HepG2 (cell line): Measurements from ENCODE around the gene ANKRD12. TPM values are rescaled to one million over a fixed set of nuclear protein-coding genes. Genes with fewer than 3 reads are reported as not detected.

Experiments used
- CCDC6 ChIP-seq: sonication (generic); formaldehyde crosslinking; IDR thresholded peaks from 2 replicates; pipeline ENCODE4 v1.8.1; 2022; ENCODE audit warnings: mild to moderate bottlenecking, missing genetic modification reagents, moderate library complexity
- DPF2 ChIP-seq: sonication (generic); formaldehyde crosslinking; IDR thresholded peaks from 2 replicates; pipeline ENCODE4 v1.4.0; 2020; ENCODE audit warnings: mild to moderate bottlenecking, low read depth, missing genetic modification reagents, borderline replicate concordance
- EP300 ChIP-seq, 3 experiments: sonication (generic) in 1 of 3; formaldehyde crosslinking in 1 of 3; IDR thresholded peaks; 2 replicates each; pipeline versions ENCODE4 v1.5.1 to v1.6.1; 2011 to 2020; ENCODE audit warnings: low read depth in 2 of 3, low read length in 2 of 3, borderline replicate concordance in 1 of 3, improper control_type of control experiment in 1 of 3, mild to moderate bottlenecking in 1 of 3, missing genetic modification reagents in 1 of 3, moderate library complexity in 1 of 3
- FOXA1 ChIP-seq, 2 experiments: fragments of 450-650 bp in 1 of 2; sonication (generic) in 1 of 2; formaldehyde crosslinking in 1 of 2; IDR thresholded peaks; 2 replicates each; pipeline versions ENCODE4 v1.4.0 to v1.6.1; 2016 to 2020; ENCODE audit warnings: missing genetic modification reagents in 1 of 2
- FOXJ3 ChIP-seq: sonication (generic); formaldehyde crosslinking; IDR thresholded peaks from 2 replicates; pipeline ENCODE4 v1.4.0; 2020; ENCODE audit warnings: missing genetic modification reagents, mild to moderate bottlenecking, borderline replicate concordance
- GFI1 ChIP-seq: sonication (generic); formaldehyde crosslinking; IDR thresholded peaks from 2 replicates; pipeline ENCODE4 v1.5.0; 2020; ENCODE audit warnings: missing genetic modification reagents, mild to moderate bottlenecking, borderline replicate concordance
- HNRNPLL ChIP-seq: fragments of 200-400 bp; formaldehyde crosslinking; IDR thresholded peaks from 2 replicates; pipeline ENCODE4 v1.6.1; 2017; ENCODE audit warnings: mild to moderate bottlenecking, low read depth, low read length; ENCODE audit not compliant: poor library complexity, severe bottlenecking
- KAT7 ChIP-seq: IDR thresholded peaks from 2 replicates; pipeline ENCODE4 v1.6.1; 2018; ENCODE audit warnings: borderline replicate concordance, missing compliant biosample characterization
- MAX ChIP-seq: IDR thresholded peaks from 2 replicates; pipeline ENCODE4 v1.6.1; 2012; ENCODE audit warnings: inconsistent platforms
- MED1 ChIP-seq: sonication (generic); formaldehyde crosslinking; IDR thresholded peaks from 2 replicates; pipeline ENCODE4 v1.4.0; 2020; ENCODE audit warnings: missing genetic modification reagents
- NR2F1 ChIP-seq, 2 experiments: fragments of 450-650 bp in 1 of 2; formaldehyde crosslinking in 1 of 2; IDR thresholded peaks; 2 replicates each; pipeline versions ENCODE4 v1.5.0 to v1.6.1; 2016 to 2020; ENCODE audit warnings: mild to moderate bottlenecking in 1 of 2, missing compliant biosample characterization in 1 of 2, missing genetic modification reagents in 1 of 2, moderate library complexity in 1 of 2
- RCOR2 ChIP-seq: IDR thresholded peaks from 2 replicates; pipeline ENCODE4 v1.6.1; 2016; ENCODE audit warnings: missing biosample characterization, missing genetic modification reagents
- ZC3H4 ChIP-seq: sonication (generic); formaldehyde crosslinking; IDR thresholded peaks from 2 replicates; pipeline ENCODE4 v1.4.0; 2020; ENCODE audit warnings: missing genetic modification reagents, borderline replicate concordance
- ZGPAT ChIP-seq: IDR thresholded peaks from 2 replicates; pipeline ENCODE4 v1.6.1; 2016; ENCODE audit warnings: mild to moderate bottlenecking
- ZMYM4 ChIP-seq: sonication (generic); formaldehyde crosslinking; IDR thresholded peaks from 2 replicates; pipeline ENCODE4 v1.8.1; 2023; ENCODE audit warnings: mild to moderate bottlenecking, missing genetic modification reagents
- ZNF740 ChIP-seq: sonication (generic); formaldehyde crosslinking; IDR thresholded peaks from 2 replicates; pipeline ENCODE4 v1.4.0; 2020; ENCODE audit warnings: missing genetic modification reagents
- ZNF746 ChIP-seq: sonication (generic); formaldehyde crosslinking; IDR thresholded peaks from 2 replicates; pipeline ENCODE4 v1.8.0; 2022; ENCODE audit warnings: mild to moderate bottlenecking, missing genetic modification reagents
- ZNF800 ChIP-seq: sonication (generic); formaldehyde crosslinking; IDR thresholded peaks from 2 replicates; pipeline ENCODE4 v1.4.0; 2020; ENCODE audit warnings: missing genetic modification reagents
- polyA plus RNA-seq, 8 experiments: library from polyadenylated mRNA; depleted of rRNA in 3 of 8; stranded (reverse) in 7 of 8; unstranded in 1 of 8; fragments of >200 nt; fragmentation: Illumina TruSeq in 4 of 8; extraction: Trizol in 4 of 8; gene quantifications; 2 replicates each; pipeline versions ENCODE4 v1.2.1 to v1.2.3, GENCODE V29; 2011 to 2016; ENCODE audit warnings: low read depth in 4 of 8, missing spikeins in 1 of 8, mixed read lengths in 1 of 8; ENCODE audit not compliant: insufficient read depth in 1 of 8
- total RNA-seq, 5 experiments: library from RNA; depleted of rRNA; stranded (reverse); fragments of >200 nt; fragmentation: Illumina TruSeq; extraction: Trizol; gene quantifications; 2 replicates each; pipeline ENCODE4 v1.2.3, GENCODE V29; 2016; ENCODE audit warnings: low read depth in 1 of 5
- TF ChIP-seq, protein P1 (sequence below): sonication (generic); formaldehyde crosslinking; IDR thresholded peaks from 2 replicates; pipeline ENCODE4 v1.4.0; 2020; ENCODE audit warnings: missing genetic modification reagents, low read depth, mild to moderate bottlenecking, borderline replicate concordance
- TF ChIP-seq, protein P2 (sequence below): sonication (generic); formaldehyde crosslinking; IDR thresholded peaks from 2 replicates; pipeline ENCODE4 v1.9.0; 2021; ENCODE audit warnings: missing genetic modification reagents, borderline replicate concordance

The ANKRD12 gene
- total and polyA plus RNA-seq, 2 of the 13 experiments (the other 11 are each of a cell fraction or from before 2014, with no cell fraction given), result 6.0 to 23.2 TPM

GRCh38 chr18:9215221-9215933 is 78.8 kb downstream of the ANKRD12 start (continued):
- TF ChIP-seq, protein P1, sequence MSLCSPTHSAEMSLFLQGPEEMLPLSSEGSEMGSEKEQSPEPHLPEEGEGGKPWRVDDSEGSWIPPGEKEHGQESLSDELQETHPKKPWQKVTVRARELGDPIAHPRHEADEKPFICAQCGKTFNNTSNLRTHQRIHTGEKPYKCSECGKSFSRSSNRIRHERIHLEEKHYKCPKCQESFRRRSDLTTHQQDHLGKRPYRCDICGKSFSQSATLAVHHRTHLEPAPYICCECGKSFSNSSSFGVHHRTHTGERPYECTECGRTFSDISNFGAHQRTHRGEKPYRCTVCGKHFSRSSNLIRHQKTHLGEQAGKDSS (CRISPR knock-in tag), result no peak
- TF ChIP-seq EP300 (IDR thresholded peaks at IDR 0.05; ENCODE audit: low read depth in 2 of 2, low read length in 2 of 2) (peak in 1 of 2 experiments; percentile 58; a peak in 2 of 4 replicates), EP300 (CRISPR knock-in tag; IDR thresholded peaks at IDR 0.05; ENCODE audit: borderline replicate concordance) (peak; percentile 80), DPF2 (CRISPR knock-in tag) (peak; percentile 57; the same call in 1 of the 2 replicates), ZNF800 (CRISPR knock-in tag) (0 out of 2 replicates have a peak, but pooled peaks have one; percentile 21), KAT7 (CRISPR knock-in tag) (no peak), HNRNPLL (no peak), ZMYM4 (CRISPR knock-in tag) (peak; percentile 90), FOXA1 (IDR thresholded peaks at IDR 0.05) (no peak), FOXA1 (CRISPR knock-in tag; IDR thresholded peaks at IDR 0.05) (peak; percentile 78; the same call in 1 of the 2 replicates), RCOR2 (CRISPR knock-in tag) (peak; percentile 57; the same call in 1 of the 2 replicates), ZNF746 (CRISPR knock-in tag) (no peak), MAX (no peak), CCDC6 (no peak), FOXJ3 (CRISPR knock-in tag) (peak; percentile 67; the same call in 1 of the 2 replicates), MED1 (CRISPR knock-in tag) (peak; percentile 82), NR2F1 (CRISPR knock-in tag; IDR thresholded peaks at IDR 0.05) (peak in 1 of 2 experiments; percentile 16; a peak in 1 of 4 replicates), GFI1 (CRISPR knock-in tag) (peak; percentile 38; the same call in 1 of the 2 replicates), ZC3H4 (CRISPR knock-in tag) (no peak), ZGPAT (peak; percentile 78), ZNF740 (CRISPR knock-in tag) (no peak)
- TF ChIP-seq, protein P2, sequence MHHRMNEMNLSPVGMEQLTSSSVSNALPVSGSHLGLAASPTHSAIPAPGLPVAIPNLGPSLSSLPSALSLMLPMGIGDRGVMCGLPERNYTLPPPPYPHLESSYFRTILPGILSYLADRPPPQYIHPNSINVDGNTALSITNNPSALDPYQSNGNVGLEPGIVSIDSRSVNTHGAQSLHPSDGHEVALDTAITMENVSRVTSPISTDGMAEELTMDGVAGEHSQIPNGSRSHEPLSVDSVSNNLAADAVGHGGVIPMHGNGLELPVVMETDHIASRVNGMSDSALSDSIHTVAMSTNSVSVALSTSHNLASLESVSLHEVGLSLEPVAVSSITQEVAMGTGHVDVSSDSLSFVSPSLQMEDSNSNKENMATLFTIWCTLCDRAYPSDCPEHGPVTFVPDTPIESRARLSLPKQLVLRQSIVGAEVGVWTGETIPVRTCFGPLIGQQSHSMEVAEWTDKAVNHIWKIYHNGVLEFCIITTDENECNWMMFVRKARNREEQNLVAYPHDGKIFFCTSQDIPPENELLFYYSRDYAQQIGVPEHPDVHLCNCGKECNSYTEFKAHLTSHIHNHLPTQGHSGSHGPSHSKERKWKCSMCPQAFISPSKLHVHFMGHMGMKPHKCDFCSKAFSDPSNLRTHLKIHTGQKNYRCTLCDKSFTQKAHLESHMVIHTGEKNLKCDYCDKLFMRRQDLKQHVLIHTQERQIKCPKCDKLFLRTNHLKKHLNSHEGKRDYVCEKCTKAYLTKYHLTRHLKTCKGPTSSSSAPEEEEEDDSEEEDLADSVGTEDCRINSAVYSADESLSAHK (CRISPR knock-in tag), result no peak
